ENCODE data around the gene KIRREL1. TPM values are rescaled to one million over a fixed set of nuclear protein-coding genes. Genes with fewer than 3 reads are reported as not detected.

The KIRREL1 gene
- total and polyA plus RNA-seq, 7 donors, result 0.92 to 57.0 (median 29.0) TPM

DNA sequence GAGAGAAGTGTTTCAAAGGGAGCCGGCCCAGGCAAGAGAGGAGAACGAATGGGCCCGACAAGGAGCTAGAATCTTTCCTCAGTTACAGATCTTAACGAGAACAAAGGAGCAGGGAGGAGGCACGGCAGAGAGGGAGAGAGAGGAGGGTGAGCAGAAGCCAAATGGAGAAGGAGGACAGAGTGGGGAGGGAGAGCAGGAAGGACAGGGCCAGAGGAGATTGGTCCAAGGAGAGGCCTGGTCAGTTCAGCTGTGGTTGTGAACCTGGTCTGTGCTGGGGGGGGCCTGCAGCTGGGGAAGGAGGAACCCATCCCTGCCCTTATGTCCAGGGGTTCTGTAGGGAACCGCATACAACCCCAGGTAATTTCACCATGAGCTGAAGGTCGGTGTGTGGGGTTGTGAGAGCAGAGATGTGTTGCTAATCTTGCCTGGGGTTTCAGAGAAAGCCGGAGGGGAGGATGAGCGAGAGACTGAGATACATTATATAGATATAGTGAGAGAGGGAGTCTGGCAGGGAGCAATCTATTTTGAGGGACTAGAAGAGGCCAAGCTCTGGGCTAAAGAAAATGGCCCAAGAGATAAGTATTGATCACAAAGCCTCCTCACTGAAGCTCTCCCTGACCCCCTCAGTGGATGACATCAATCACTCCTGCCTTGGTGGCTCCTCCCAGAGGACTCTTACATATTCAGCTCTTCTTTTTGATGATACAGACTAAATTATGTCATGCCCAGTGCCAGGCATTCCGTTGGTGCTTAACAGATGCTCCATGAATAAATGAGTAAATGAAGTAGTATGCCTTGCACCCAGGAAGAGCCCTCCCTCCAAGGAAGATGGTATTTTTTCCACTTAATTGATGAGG is 123.1 kb downstream of the KIRREL1 start:
- Histone ChIP-seq H3K36me3 (no peaks in the 10 kb centered on the region), H3K9me3 (no peaks in the 10 kb centered on the region), H3K27me3 (no peaks in the 10 kb centered on the region), H3K4me1 (peaks cover 0 to 30% (median 19%) of the 10 kb centered on the region in 4 donors), H3K4me3 (no peak overlapping the region), H3K27ac (no peak overlapping the region)
- 90% methylated on average over 10 of the region's 10 CpGs for WGBS, 2 donors
- no peak for DNase-seq
- TF ChIP-seq POLR2AphosphoS5 (IDR thresholded peaks at IDR 0.05), result no peak
- intact Hi-C loops (cut with DNase I), result no loop called here

DNA sequence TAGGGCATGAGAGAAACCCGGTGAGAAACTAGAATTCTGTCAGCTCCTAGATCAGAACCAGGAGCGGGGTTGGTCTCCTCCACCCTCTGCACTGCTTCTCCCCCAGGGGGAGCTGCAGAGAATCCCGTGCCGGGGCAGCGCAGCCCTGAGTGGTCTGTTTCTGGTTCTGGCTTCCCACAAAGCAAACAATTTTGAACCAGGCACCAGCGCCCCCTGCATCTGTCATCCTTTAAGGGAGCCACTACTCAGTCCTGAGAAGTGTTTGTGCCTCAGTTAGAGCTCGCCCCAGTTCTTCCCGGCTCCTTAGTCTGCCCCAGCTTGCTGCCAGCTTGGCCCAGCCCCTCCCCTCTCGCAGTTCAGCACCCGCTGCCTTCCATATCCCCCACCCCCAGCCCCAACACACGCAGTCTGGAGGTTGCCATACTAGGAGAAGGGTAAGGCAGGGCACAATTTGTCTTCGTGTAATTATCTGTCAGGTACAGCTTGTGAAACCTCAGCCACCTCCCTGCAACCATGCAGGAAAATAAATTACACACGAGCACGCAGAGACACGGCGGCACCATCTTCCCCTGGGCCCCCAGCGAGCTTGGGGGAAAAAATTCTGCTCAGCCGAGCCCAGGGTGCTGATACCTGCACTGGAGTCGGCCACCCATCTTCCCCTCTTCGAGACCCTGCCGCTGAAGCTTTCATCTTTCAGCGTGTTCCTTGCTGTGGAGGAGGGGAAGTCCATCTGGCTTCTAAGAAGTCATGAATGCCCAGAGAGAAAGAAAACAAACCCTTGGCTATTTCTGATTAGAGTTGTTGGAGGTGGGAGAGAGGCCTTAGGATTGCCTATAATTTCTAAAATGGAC is 124.6 kb downstream of the KIRREL1 start:
- Histone ChIP-seq H3K4me1 (peaks cover 0 to 26% (median 15%) of the 10 kb centered on the region in 4 donors), H3K4me3 (peak overlapping the region; percentile 5 to 35 (median 27)), H3K27me3 (no peaks in the 10 kb centered on the region), H3K9me3 (no peaks in the 10 kb centered on the region), H3K27ac (peak overlapping the region in 1 of 4 donors; percentile 20), H3K36me3 (no peaks in the 10 kb centered on the region)
- TF ChIP-seq CTCF (IDR thresholded peaks at IDR 0.05) (peak; percentile 18 to 60 (median 42)), POLR2AphosphoS5 (IDR thresholded peaks at IDR 0.05) (no peak), POLR2A (IDR thresholded peaks at IDR 0.05) (no peak), EP300 (IDR thresholded peaks at IDR 0.05) (no peak)
- intact Hi-C loops (cut with DNase I), result no loop called here
- 4 to 8% methylated on average over 22 of the region's 22 CpGs for WGBS, 2 donors
- peak; percentile 79 for DNase-seq

DNA sequence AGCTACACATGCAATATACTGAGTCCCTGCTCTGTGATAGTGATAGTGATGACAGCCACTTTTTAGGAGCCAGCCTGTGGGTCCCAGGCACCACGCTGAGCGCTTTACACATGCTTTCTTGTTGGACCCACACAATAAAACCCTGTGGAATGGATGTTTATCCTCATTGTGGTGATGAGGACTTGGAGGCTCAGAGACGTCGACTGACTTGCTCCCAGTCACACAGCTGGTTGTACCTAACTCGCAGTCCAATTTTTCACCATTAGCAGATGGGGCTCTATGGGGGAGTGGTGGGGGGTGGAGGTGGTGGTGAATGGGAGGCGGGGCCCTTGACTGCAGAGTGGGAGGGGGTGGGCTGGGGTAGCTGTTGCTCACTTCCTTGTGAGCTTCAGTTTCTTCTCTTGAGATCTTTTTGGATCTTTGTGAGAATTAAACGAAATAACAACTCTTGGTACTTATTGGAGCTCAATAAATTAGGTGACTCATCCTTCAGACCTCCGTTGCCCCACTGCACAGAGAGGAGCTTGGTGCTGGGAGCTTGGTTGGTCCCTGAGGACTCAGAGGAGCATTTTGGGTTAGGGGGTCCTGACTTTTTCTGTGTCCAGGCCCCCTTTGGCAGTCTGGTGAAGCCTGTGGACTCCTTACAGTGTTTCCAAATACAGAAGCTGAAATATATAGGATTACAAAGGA is 125.4 kb downstream of the KIRREL1 start:
- Histone ChIP-seq H3K4me1 (peaks cover 0 to 19% (median 8%) of the 10 kb centered on the region in 4 donors), H3K27me3 (no peaks in the 10 kb centered on the region), H3K36me3 (no peaks in the 10 kb centered on the region), H3K9me3 (no peaks in the 10 kb centered on the region), H3K4me3 (no peak overlapping the region), H3K27ac (no peak overlapping the region)
- intact Hi-C loops (cut with DNase I), result no loop called here
- no peak for TF ChIP-seq EP300 (IDR thresholded peaks at IDR 0.05)
- 79 to 80% methylated on average over 8 of the region's 8 CpGs for WGBS, 2 donors
- DNase-seq, result no peak

DNA sequence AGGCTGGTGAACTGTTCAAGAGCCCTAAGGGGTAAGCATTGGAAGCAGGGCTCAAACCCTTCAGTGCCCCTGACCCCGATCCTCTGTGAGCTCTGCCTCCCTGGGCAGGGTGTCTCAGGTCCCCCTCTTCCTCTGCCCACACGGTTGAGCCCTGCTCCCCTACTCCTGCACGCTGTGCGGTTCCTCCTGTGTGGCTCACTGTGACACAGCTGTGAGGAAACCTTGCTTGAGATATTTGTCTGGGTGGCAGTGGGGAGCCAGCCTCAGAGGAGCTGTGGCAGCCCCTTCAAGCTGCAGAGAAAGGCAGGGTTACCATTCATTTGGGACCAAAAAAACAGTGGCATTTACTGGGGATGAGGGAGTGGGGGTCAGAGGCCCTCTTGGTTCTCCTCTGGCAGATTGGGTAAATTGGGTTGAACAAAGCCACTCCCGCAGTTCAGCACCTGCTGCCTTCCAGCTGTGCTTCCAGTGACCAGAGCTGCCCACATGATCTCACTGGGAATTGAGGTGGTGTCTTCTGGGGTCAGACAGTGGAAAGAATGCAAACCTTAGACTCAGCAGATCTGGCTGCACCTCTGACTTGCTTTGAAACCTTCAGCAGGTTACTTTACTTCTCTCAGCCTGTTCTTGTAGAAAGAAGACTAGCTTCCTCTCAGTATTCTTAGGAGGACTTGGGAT is 126.7 kb downstream of the KIRREL1 start:
- Histone ChIP-seq H3K36me3 (no peaks in the 10 kb centered on the region), H3K4me3 (no peak overlapping the region), H3K9me3 (no peaks in the 10 kb centered on the region), H3K27ac (no peak overlapping the region), H3K4me1 (peaks cover 0 to 17% (median 8%) of the 10 kb centered on the region in 4 donors), H3K27me3 (no peaks in the 10 kb centered on the region)
- 75 to 78% methylated on average over 5 of the region's 5 CpGs for WGBS, 2 donors
- intact Hi-C loops (cut with DNase I), result loop anchor here (5.0 kb wide), 1 partner anchor 33 kb away; no protein-coding TSS in a partner anchor
- no peak for DNase-seq
- TF ChIP-seq POLR2AphosphoS5 (IDR thresholded peaks at IDR 0.05), result no peak

GRCh38 chr1:158121604-158122254 is 128.3 kb downstream of the KIRREL1 start:
- H3K36me3 ChIP-seq, result no peaks in the 10 kb centered on the region
- 10 to 29% methylated on average over 5 of the region's 5 CpGs for WGBS, 2 donors
- intact Hi-C loops (cut with DNase I), result loop anchor here (5.0 kb wide), 1 partner anchor 34 kb away; no protein-coding TSS in a partner anchor

More at GRCh38 chr1:158121604-158122254, 128.3 kb downstream of the KIRREL1 start:
- H3K9me3 ChIP-seq, result no peaks in the 10 kb centered on the region
- H3K4me1 ChIP-seq, result peaks cover 0 to 17% (median 8%) of the 10 kb centered on the region in 4 donors
- H3K4me3 ChIP-seq, result no peak overlapping the region
- TF ChIP-seq POLR2AphosphoS5 (IDR thresholded peaks at IDR 0.05), result no peak
- TF ChIP-seq POLR2A (IDR thresholded peaks at IDR 0.05), result no peak
- TF ChIP-seq CTCF (IDR thresholded peaks at IDR 0.05), result peak in 3 of 4 experiments; percentile 18 to 30 (median 20)
- H3K27me3 ChIP-seq, result no peaks in the 10 kb centered on the region
- no peak overlapping the region for H3K27ac ChIP-seq
- DNase-seq, result no peak
